CD4-positive, alpha-beta T cell treated with Interleukin-15 for 4 hours (primary cell): ENCODE results near the gene ACTA2.

Source experiments
- DNase-seq: peaks from one replicate; pipeline ENCODE4 v3.0.0-alpha.2; 2020; ENCODE audit warnings: low spot score

The ACTA2 gene

GRCh38 chr10:88952647-88953111 is at the start of gene ACTA2:
Gene ACTA2, minus strand, starts transcription at chr10:88952773. Its CDS starts 3,843 bp downstream, at chr10:88948930.
- DNase-seq: no peak

- peak; percentile 48 for DNase-seq
These were observed 49.1 kb upstream of the ACTA2 start for GRCh38 chr10:89001729-89002072.

DNA sequence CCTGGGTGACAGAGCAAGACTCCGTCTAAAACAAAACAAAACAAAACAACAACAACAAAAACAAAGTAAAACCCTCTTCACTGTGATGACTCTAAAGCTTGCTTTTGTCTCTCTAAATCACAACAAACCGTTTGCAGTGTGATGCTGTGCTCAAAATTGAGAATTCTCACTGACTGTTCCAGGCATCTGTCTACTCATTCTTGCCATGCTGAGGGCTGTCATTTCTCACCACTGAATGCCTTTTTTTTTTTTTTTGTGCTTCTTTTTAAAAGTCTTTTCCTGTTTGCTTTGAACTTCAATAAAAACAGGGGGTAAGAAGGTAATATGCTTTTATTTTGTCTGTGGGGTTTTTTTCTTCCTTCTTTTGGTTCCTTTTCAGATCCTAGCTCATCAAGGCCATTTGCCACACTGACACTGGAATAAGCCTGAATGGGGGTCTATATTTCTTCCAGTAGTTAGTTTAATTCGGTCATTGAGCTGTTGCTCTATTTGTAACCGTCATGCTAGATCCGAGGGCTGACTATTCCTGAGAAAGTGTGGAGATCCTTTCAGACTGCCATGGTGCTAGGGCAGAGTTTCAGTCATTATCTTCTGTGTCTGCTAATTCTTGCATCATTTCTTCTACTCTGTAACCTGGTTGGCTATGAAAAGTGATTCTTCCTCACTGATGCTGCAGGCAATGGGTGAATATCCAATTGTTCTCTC is 48.6 kb upstream of the ACTA2 start:
- peak; percentile 66 for DNase-seq

DNA sequence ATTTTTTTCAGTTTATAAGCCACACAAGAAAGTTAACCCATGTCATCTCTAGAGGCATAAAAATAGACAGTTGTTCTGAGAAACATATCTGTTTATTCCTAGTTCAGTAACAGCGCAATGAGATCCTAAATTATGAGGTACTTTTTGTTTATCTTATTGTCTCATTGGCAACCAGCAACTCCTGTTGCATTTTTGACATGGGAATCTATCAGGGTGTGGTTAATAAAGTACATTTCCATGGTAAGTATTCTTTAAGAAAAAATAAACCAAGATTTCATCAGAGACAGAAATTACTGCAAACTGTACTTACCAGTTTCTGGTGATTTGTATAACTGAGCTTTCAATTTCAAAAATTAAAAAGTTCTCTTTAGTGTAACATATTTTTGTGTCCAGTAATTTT is 47.1 kb upstream of the ACTA2 start:
- peak; percentile 59 for DNase-seq

DNA sequence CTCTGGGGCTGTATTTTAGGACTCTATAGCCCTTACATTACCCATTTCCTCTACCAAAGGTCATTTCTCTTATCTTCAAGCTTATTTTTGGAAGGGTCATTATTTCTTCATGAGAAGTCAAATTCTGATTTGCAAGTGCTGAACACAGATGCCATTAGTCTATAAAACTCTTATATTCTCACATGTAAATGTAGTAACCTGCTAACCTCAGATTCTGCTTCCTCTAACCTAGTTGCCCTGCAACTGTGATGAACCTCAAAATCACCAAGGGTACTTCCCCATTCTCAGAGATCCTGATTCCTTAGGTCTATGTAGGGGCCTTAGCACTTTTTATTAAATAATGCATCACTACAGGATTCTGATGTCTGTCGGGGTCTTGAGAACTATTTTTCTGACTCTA is 44.4 kb upstream of the ACTA2 start:
- DNase-seq: no peak

DNA sequence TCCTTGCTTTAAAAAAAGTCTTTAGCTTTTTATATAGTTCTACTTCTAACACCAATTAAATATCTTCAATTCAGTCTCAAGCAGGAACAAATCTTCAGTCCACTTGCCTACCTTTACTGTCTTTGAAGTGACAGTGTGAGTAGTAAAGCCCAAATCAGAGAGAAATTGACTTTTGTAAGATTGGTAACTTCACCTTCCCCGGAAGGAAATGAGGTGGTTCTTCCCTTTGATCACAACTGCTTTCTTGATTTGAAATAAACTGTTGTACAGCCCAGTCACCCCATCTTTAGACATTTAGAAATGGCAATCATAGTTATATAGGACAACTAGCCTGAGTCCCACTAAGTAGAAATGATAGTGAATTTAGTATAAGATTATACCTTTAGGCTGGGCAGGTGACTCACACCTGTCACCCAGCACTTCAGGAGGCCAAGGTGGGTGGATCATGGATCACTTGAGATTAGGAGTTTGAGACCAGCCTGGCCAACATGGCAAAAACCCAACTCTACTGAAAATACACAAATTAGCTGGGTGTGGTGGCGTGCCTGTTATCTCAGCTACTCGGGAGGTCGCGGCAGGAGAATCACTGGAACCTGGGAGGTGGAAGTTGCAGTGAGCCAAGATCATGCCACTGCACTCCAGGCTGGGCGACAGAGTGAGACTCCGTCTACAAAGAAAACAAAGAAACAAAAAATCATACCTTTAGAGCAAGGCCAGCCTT is 42.7 kb upstream of the ACTA2 start:
- peak; percentile 61 for DNase-seq

GRCh38 chr10:88994019-88994418 is 41.4 kb upstream of the ACTA2 start:
- DNase-seq: peak; percentile 52

DNA sequence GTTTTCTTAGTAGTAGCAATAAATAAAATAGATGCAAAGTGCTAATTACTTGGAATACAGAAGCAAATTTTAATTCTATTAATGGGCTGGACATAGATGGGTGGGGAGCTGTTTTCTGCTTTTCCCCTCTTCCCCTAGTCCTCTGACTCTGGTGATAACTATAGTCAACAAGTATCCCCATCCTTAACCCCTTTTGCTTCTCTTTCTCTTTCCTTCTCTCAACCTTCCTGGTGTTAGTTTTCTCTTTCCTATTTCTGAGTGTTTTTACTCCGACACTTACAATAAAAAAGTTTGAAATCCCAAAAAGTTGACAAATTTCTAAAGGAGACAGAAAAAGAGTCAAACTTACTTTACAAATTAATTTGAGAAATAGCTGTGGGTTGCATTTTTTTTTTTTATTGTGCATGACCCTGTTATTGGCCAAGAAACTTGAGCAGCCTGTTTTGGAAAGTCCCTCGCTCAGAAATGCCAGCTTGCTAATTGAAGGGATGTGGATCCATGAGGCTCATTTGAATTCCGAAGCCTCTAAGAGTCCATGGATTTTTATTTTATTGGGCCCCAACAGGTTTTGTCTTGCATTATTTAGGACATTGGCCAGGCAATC is 40.5 kb upstream of the ACTA2 start:
- DNase-seq: no peak

DNA sequence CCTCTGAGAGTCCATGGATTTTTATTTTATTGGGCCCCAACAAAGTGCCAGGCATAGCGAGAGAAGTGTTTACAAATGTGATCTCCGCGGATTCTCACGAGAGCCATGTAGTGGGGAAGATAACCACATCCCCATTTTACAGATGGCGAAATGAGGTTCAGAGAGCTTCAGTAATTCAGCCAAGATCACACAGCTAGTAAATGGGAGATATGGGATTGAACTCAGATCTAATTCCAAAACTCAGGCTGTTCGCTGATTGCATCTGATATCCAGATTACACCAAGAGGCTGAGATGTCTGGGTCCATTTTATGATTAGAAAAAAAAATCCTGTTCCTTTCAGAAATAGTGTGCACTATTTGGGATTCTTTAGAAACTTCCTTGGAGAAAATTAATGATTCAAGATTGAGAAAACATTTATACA is 39.3 kb upstream of the ACTA2 start:
- no peak for DNase-seq

DNA sequence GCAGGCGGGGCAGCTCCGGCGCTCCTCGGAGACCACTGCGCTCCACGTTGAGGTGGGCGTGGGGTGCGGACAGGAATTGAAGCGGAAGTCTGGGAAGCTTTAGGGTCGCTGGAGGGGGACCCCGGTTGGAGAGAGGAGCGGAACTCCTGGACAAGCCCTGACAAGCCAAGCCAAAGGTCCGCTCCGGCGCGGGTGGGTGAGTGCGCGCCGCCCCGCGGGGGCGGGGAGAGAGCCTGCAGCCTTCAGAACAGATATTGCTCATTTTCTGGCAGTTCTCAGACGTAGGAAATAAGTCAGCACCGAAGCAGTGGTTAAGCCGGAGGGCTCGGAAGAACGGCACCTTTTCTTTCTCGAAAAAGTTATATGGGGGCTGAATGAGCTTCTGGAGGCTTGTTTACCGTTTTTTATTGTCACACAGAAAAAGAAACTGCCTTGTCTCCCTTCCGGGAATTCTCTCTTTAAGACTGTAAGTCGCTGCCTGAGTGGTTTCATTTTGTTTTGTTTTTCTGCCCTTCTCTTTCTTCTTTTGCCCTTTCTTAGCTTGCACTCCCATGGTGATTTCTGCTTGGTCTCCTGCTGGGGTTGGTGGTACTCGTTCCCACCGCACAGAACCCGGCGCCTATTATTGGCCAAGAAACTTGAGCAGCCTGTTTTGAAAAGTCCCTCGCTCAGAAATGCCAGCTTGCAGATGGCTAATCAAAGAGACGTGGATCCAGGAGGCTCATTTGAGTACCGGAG is 38.8 kb upstream of the ACTA2 start:
- peak; percentile 76 for DNase-seq

DNA sequence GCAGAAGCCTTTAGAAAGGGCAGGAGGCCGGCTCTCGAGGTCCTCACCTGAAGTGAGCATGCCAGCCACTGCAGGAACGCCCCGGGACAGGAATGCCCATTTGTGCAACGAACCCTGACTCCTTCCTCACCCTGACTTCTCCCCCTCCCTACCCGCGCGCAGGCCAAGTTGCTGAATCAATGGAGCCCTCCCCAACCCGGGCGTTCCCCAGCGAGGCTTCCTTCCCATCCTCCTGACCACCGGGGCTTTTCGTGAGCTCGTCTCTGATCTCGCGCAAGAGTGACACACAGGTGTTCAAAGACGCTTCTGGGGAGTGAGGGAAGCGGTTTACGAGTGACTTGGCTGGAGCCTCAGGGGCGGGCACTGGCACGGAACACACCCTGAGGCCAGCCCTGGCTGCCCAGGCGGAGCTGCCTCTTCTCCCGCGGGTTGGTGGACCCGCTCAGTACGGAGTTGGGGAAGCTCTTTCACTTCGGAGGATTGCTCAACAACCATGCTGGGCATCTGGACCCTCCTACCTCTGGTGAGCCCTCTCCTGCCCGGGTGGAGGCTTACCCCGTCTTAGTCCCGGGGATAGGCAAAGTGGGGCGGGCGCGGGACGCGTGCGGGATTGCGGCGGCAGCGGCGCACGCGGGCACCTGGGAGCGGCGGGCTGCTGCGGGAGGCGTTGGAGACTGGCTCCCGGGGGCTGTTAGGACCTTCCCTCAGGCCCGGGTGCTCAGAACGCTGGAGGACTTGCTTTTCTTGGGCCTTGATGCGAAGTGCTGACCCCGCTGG is 38.0 kb upstream of the ACTA2 start, which contains the start of gene FAS:
Gene FAS, plus strand, starts transcription at position 415 of the 777 bp plus-strand sequence. Its CDS starts 79 bp downstream, at position 494.
- DNase-seq: peak; percentile 90

GRCh38 chr10:88989824-88990383 is 37.3 kb upstream of the ACTA2 start:
- no peak for DNase-seq

GRCh38 chr10:88989423-88989822 is 36.9 kb upstream of the ACTA2 start:
- no peak for DNase-seq

DNA sequence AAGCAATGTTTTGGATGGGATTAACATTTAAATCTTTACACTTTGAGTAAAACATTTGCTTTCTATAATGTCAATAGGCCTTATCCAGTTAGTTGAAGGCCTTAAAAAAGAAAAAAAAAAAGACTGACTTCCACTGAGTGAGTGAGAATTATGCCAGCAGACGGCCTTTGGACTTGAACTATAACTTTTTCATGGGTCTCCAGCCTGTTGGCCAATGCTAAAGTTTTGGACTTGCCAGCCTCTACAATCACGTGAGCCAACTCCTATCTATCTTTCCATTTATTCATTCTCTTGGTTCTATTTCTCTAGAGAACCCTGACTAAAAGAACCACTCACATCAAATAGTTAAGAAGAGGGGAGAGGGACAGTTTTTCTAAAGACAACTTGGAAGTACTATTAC is 35.3 kb upstream of the ACTA2 start:
- no peak for DNase-seq

DNA sequence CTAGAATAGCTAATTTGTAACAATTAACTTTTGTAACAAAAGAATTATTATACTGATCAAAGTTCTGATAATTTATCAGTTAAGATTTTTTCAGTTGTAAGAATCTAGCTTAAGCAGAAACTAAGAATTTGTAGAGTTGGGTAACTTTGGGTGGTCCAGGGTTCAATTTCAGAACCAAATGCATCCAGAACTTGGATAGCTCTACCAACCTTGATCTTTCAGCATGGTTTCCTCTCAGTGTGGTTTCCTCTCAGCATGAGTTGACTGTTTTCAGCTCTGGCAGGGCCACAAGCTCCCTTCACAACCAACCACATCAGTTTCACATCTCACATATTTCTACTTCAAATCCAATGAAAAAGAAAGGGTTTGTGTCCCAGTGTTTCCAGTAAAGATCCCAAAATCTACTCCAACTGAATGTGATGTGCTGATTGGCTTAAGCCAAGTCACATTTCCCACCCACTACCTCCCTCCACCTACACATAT is 34.7 kb upstream of the ACTA2 start:
- no peak for DNase-seq

DNA sequence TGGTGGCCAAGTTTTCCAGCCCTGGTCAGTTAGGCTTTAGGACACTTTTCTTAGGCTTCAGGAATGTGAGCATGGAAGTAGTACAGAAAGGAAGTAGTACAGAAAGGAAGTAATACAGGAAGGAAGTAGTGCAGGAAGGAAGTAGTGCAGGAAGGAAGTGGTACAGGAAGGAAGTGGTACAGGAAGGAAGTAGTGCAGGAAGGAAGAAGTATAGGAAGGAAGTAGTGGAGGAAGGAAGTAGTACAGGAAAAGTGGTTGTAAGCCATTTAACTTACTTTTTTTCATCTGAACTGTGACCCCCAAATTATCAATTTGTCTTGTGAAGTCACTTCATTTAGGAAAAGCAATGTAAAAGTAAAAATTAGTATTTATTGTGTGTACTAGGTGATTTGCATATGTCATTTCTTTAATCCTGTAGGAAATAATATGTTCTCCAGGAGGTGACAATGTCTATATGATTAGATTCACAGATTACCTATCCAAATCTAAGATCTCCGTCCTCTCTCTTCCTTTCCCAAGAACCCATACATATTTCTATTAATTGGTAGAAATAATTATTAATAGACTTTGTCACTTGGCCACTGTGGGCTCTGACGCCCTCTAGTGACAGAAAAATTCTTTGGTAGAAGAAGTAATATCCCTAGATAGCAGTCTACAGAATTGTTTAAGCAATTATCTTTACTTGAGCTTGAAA is 34.1 kb upstream of the ACTA2 start:
- DNase-seq: peak; percentile 52

DNA sequence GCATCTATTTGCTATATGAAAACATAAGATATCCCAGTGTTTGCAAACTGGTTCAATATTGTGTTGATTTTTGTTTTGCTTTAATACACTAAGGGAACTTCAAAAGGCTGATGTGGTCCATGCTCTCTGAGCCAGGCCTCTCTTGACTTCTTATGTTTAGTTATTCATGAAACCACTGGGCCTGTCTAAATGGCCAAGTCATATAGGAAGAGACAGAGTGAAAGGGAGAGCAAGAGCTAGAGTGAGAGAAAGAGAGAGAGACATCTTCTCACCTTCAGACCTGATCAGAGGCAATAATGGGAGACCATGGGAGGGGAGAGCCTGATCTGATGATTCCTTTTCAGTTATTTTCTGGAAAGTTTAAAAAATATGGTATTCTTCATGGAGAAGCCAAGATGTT is 32.0 kb upstream of the ACTA2 start:
- DNase-seq: no peak

DNA sequence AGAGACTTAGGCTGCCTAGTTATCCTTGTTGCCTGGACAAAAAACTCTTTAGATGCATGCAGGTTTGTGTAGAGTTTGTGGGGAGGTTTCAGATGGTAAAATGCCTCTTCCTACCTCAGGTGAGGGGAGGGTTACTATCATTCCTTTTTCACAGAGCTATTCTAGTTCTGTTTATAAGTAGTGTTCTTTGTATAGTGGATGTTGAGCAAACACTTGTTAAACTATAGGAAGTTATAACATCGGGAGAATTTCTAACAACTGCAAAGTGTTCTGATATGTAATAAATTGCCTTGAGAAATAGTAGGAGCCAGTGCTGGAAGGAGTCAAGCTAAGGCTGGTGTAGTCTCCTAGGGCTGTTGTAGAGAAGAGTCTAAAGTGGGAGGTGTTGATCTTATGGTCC is 31.4 kb upstream of the ACTA2 start:
- no peak for DNase-seq

DNA sequence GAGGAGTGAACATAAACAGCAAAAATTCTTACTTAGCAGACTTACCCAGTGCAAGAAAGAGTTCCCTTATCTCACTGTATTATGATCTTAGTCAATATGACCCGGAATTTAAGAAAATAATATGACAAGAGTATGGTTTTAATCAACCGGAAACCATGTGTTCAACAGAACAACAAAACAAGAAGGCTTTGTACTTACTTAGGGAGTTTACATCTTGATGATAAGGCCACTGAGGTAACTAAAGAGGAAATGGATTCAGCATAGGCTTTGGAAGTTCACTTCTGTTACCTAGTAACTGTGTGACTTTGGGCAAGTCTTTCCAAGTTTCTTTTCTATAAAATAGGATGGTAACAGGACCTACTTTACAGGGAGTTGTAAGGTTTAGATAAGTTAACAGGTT is 30.6 kb upstream of the ACTA2 start:
- DNase-seq: no peak

- no peak for DNase-seq
These were observed 29.8 kb upstream of the ACTA2 start for GRCh38 chr10:88982366-88982765.

DNA sequence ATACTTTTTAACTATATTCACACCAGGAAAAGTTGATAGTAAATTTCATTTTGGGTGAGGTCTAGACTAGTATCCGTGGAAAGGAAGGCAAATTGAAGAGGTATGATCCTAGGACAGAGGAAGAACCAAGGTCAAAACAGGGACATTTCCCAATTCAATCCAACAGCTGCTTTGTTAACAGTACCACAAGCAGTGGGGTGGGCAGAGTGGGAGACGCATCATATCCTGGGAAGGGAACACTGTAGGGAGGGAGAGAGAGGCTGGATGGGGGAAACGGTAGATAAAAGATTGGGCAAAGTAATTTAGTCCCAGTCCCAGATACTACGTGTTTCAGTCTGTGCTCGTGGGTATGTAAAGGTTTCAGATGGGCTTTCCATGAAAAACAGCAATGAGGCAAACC is 28.9 kb upstream of the ACTA2 start:
- no peak for DNase-seq
